K562 treated with DMSO at 1 percent for 4 hours (cell line): ENCODE data around the gene OR51F1. TPM values are rescaled to one million over a fixed set of nuclear protein-coding genes. Genes with fewer than 3 reads are reported as not detected.

Experiments used
- total RNA-seq: library from RNA; unstranded; fragments of 300-600 nt; gene quantifications from 2 replicates; pipeline ENCODE4 v1.2.3, GENCODE V29; 2022; ENCODE audit not compliant: insufficient read depth

OR51F1 gene, protein sequence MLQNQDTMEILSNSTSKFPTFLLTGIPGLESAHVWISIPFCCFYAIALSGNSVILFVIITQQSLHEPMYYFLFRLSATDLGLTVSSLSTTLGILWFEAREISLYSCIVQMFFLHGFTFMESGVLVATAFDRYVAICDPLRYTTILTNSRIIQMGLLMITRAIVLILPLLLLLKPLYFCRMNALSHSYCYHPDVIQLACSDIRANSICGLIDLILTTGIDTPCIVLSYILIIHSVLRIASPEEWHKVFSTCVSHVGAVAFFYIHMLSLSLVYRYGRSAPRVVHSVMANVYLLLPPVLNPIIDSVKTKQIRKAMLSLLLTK
- total RNA-seq, result not detected in 2 replicates

DNA sequence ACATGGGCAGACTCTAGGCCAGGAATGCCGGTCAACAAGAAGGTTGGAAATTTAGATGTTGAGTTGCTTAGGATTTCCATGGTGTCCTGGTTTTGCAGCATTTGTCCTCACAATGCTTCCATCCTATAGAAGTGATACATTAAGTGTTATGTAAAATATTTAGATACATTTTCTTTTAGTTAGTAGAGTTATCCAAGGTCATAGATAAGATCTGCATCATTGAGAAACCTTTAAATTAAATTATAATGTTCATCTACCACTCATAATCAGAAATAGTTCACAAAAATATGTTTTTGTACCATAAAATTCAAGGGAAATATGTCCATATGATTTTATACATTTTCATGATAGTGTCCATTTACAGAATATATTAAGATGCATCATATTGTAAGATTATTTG is at the start of gene OR51F1:
Gene OR51F1 (minus strand): TSS at position 101 of the 400 bp plus-strand sequence. CDS start 0 bp downstream, at position 101.

DNA sequence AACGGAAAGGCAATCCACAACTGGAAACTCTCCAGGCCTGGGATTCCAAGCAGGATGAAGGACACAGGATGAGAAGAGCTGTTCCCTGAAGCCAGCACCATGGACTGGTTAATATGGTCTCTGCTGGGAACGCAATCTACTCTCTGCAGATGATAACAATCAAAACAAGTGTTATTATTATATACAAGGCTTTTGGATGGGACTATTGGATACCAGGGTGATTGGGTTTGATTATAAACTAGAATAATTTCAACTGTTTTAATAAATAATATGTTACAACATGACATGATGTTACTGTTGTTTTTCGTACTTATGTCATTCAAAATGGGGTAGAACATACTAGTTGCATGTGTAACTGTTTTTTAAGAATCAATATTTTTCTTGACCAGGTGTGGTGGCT is 34.5 kb upstream of the OR51F1 start, which contains the start of gene OR52R1:
Gene OR52R1 (minus strand): TSS at position 101 of the 400 bp plus-strand sequence. CDS start 0 bp downstream, at position 101.

Other genes with a start within 250 kb of the OR51F1 start
- gene OR52M1, start 224.7 kb downstream of the OR51F1 start, total RNA-seq, result not detected in 2 replicates
- gene OR52I2, start 188.2 kb downstream of the OR51F1 start, total RNA-seq, result not detected in 2 replicates
- gene OR52I1, start 175.9 kb downstream of the OR51F1 start, total RNA-seq, result not detected in 2 replicates
- 9.4 and 11.8 TPM in 2 replicates for gene TRIM68, start 161.7 kb downstream of the OR51F1 start, total RNA-seq
- not detected in 2 replicates for gene OR51D1, start 132.5 kb downstream of the OR51F1 start, total RNA-seq
- gene OR51E1, start 126.0 kb downstream of the OR51F1 start, total RNA-seq, result not detected in 2 replicates
- gene OR51E2, start 72.1 kb downstream of the OR51F1 start, total RNA-seq, result not detected in 2 replicates
- not detected in 2 replicates for gene MMP26, start 65.2 kb downstream of the OR51F1 start, total RNA-seq
- not detected in 2 replicates for gene OR52R1, start 34.4 kb upstream of the OR51F1 start, total RNA-seq
- gene OR51F2, start 51.4 kb upstream of the OR51F1 start, total RNA-seq, result not detected in 2 replicates
- gene OR51S1, start 79.3 kb upstream of the OR51F1 start, total RNA-seq, result not detected in 2 replicates
- not detected in 2 replicates for gene OR51T1, start 112.0 kb upstream of the OR51F1 start, total RNA-seq
- gene OR51A7, start 133.8 kb upstream of the OR51F1 start, total RNA-seq, result not detected in 2 replicates
- not detected in 2 replicates for gene OR51G2, start 149.4 kb upstream of the OR51F1 start, total RNA-seq
- gene OR51G1, start 154.4 kb upstream of the OR51F1 start, total RNA-seq, result not detected in 2 replicates
- gene OR51A4, start 177.7 kb upstream of the OR51F1 start, total RNA-seq, result not detected in 2 replicates
- not detected in 2 replicates for gene OR51A2, start 185.8 kb upstream of the OR51F1 start, total RNA-seq
- gene OR51L1, start 224.9 kb upstream of the OR51F1 start, total RNA-seq, result not detected in 2 replicates